ENCODE data around the gene SDCCAG8. TPM values are rescaled to one million over a fixed set of nuclear protein-coding genes. Genes with fewer than 3 reads are reported as not detected.

Gene SDCCAG8
- total and polyA plus RNA-seq, 2 of the 8 experiments (the other 6 are each of a cell fraction or from before 2014, with no cell fraction given), result 15.6 to 21.0 TPM

DNA sequence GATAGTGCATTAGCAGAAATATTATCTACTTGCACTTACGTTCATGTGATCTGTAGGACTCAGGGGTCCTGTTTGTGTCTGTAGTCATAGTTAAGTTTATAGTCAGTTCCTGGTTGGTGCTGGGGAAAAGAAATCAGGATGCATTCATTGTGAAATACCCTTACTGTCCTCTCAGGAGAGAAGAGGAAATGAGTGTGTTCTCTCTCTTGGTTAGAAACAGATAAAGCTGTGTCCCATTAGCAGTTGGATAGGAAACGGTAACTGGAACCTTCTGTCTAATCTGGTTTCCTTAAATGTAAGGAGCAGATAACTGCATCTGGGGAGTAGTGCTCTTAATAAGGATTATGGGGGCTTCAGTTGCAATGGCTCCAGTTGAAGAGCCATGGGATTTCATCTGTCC lies 8.9 kb downstream of the SDCCAG8 start:
- Histone ChIP-seq H3K23me2 (ENCODE audit: low read depth, low read length) (no peaks in the 10 kb centered on the region), H4K91ac (replicated peaks; ENCODE audit: insufficient read length, low read length) (no peak overlapping the region), H4K20me1 (replicated peaks in 1 of 2; ENCODE audit: control insufficient read depth in 1 of 2, insufficient read depth in 2 of 2, low read length in 2 of 2) (no peaks in the 10 kb centered on the region), H2AK5ac (ENCODE audit: low read depth, low read length) (no peak overlapping the region), H3K4ac (replicated peaks; ENCODE audit: insufficient read length, low read depth, low read length) (no peak overlapping the region), H4K8ac (ENCODE audit: extremely low read depth, insufficient read depth, low read length) (no peak overlapping the region), H3K4me3 (ENCODE audit: extremely low read depth in 1 of 4, insufficient read depth in 2 of 4, low read depth in 3 of 4, low read length in 4 of 4) (no peak overlapping the region), H2BK20ac (ENCODE audit: low read length) (no peak overlapping the region), H2BK15ac (ENCODE audit: low read length) (no peak overlapping the region), H3K23ac (ENCODE audit: insufficient read length) (no peak overlapping the region), H3K36me3 (ENCODE audit: control insufficient read depth in 2 of 4, insufficient read depth in 4 of 4, low read length in 3 of 4) (no peaks in the 10 kb centered on the region), H3K27me3 (replicated peaks in 1 of 4; ENCODE audit: control insufficient read depth in 3 of 4, extremely low read depth in 1 of 4, insufficient read depth in 3 of 4, low read length in 3 of 4) (no peaks in the 10 kb centered on the region), H3K4me2 (ENCODE audit: insufficient read depth in 1 of 2, low read depth in 2 of 2, low read length in 2 of 2) (no peak overlapping the region), H3K27ac (ENCODE audit: low read depth, low read length) (no peak overlapping the region), H2BK120ac (replicated peaks; ENCODE audit: low read depth, low read length) (no peak overlapping the region), H3K79me2 (ENCODE audit: control insufficient read depth in 1 of 2, insufficient read depth in 2 of 2, low read length in 2 of 2) (no peaks in the 10 kb centered on the region), H3K56ac (replicated peaks; ENCODE audit: insufficient read length, low read depth, low read length) (no peak overlapping the region), H2BK12ac (ENCODE audit: low read depth, low read length) (no peak overlapping the region), H3K9ac (replicated peaks in 1 of 4; ENCODE audit: extremely low read depth in 1 of 4, low read depth in 3 of 4, low read length in 3 of 4) (no peak overlapping the region), H3K4me1 (replicated peaks in 1 of 4; ENCODE audit: control insufficient read depth in 3 of 4, insufficient read depth in 4 of 4, low read length in 3 of 4) (peaks cover 0 to 6% (median 2%) of the 10 kb centered on the region in 4 experiments; a peak in 3 of 7 replicates), H2BK5ac (ENCODE audit: low read depth, low read length) (no peak overlapping the region), H2AFZ (ENCODE audit: low read length) (no peak overlapping the region), H3K9me3 (ENCODE audit: insufficient read depth in 2 of 2, low read depth in 1 of 2, low read length in 1 of 2) (no peaks in the 10 kb centered on the region), H4K5ac (ENCODE audit: insufficient read length, low read depth, low read length) (no peak overlapping the region), H3K14ac (ENCODE audit: insufficient read length) (no peak overlapping the region), H3K18ac (ENCODE audit: extremely low read depth, low read length) (no peak overlapping the region), H3K79me1 (ENCODE audit: low read depth, low read length) (no peaks in the 10 kb centered on the region)
- WGBS, 2 experiments (ENCODE audit: extremely low coverage in 1 of 2, insufficient coverage in 1 of 2, insufficient read length in 1 of 2, insufficient replicate concordance in 2 of 2, low coverage in 1 of 2, low lambda C conversion rate in 2 of 2, missing lambda C conversion rate in 1 of 2), result 97% methylated on average over 2 of the region's 2 CpGs; no CpG with 5 or more reads in 1 of the 2 experiments
- ChIA-PET CTCF (ENCODE audit: partially characterized antibody) (interaction anchor here (0.6 kb wide), 1 partner anchor 1653 kb away, joined by 4 read pairs; no protein-coding TSS in a partner anchor), POLR2A (ENCODE audit: partially characterized antibody) (interaction anchor here (3.0 kb wide), 1 partner anchor 9 kb away, joined by 15 read pairs; the partner anchor contains the start of genes CEP170 and SDCCAG8)
- TF ChIP-seq BACH1 (IDR thresholded peaks at IDR 0.05; ENCODE audit: low read length), result no peak
- TF ChIP-seq CHD2 (IDR thresholded peaks at IDR 0.05; ENCODE audit: low read length), result no peak
- no peak for TF ChIP-seq SUZ12 (IDR thresholded peaks at IDR 0.05; ENCODE audit: low read length)
- TF ChIP-seq JUN (IDR thresholded peaks at IDR 0.05; ENCODE audit: low read depth, low read length), result no peak
- no peak for TF ChIP-seq ATF3 (IDR thresholded peaks at IDR 0.05; ENCODE audit: insufficient read depth, low read depth, low read length)
- no peak for TF ChIP-seq SP1 (IDR thresholded peaks at IDR 0.05; ENCODE audit: low read depth, low read length)
- no peak for TF ChIP-seq E2F6 (IDR thresholded peaks at IDR 0.05)
- FAIRE-seq (no peak), DNase-seq (ENCODE audit: low read depth in 1 of 2, low spot score in 2 of 2) (no peak)

All from H1 (cell line).